ENCODE data around the gene MEFV. TPM values are rescaled to one million over a fixed set of nuclear protein-coding genes. Genes with fewer than 3 reads are reported as not detected.

Gene MEFV
- total and polyA plus RNA-seq, 10 of the 15 experiments (the other 5 are each of a cell fraction or from before 2014, with no cell fraction given), result 0.03 to 0.11 (median 0.09) TPM; not detected in 5

DNA sequence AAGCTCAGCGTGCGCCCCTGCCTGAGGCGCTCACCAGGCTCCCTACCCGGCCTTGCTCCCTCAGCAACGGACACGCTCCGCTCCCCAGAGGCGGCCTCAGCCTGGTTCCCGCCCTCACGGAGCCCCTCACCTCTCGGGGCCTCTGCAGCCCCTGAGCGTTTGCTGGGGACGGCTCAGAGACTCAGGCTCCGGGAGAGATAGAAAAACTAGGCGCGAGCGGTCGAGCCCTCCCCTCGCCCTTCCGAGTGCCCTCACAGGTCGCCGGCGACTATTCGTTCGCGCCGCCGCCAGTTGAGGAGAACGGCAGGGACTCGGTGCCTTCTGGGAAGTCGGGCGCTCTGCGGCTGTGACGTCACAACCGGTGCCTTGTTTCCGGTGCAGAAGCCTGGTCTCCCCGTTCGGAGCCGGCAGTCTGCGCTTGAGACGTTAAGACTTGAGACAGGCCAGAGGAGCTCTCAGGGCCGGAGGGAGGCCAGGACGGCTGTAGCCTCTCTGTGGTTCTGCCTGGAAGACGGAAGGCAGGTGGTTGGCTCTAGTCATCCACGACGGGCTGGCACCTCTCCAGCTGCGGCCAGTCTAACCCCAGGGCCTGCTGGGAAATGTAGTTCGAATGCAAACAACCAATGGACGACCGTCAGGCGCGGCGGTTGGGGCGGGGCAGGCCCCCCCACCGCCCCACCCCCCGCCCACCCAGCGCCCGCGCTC is 21.4 kb downstream of the MEFV start, which contains the start of gene ZNF200 (continued):
- TF ChIP-seq NFYA (IDR thresholded peaks at IDR 0.05; ENCODE audit: borderline replicate concordance, low read depth, low read length), result no peak
- 0 out of 2 replicates have a peak, but pooled peaks have one; percentile 76 for TF ChIP-seq ZNF207 (IDR thresholded peaks at IDR 0.05; ENCODE audit: borderline replicate concordance)
- peak; percentile 80; the same call in 1 of the 2 replicates for TF ChIP-seq PAX5 (IDR thresholded peaks at IDR 0.05; ENCODE audit: borderline replicate concordance, low read depth, low read length)
- TF ChIP-seq CHD1 (IDR thresholded peaks at IDR 0.05; ENCODE audit: low read depth, low read length), result no peak
- TF ChIP-seq ELK1 (IDR thresholded peaks at IDR 0.05; ENCODE audit: low read depth, low read length), result peak; percentile 42; the same call in 1 of the 2 replicates
- no peak for TF ChIP-seq CBX5 (IDR thresholded peaks at IDR 0.05; ENCODE audit: low read depth)
- TF ChIP-seq NR2C2 (IDR thresholded peaks at IDR 0.05; ENCODE audit: borderline replicate concordance, control insufficient read depth, insufficient read length, low read depth), result no peak
- no peak for TF ChIP-seq RAD51 (IDR thresholded peaks at IDR 0.05)
- no peak for TF ChIP-seq EGR1 (IDR thresholded peaks at IDR 0.05; ENCODE audit: borderline replicate concordance in 1 of 2, low read depth in 2 of 2, low read length in 2 of 2)
- no peak for TF ChIP-seq SUPT20H (IDR thresholded peaks at IDR 0.05; ENCODE audit: borderline replicate concordance, control insufficient read depth, low read depth, low read length)

GRCh38 chr16:3234543-3234856 is 21.9 kb downstream of the MEFV start:
- Histone ChIP-seq H3K9me3 (replicated peaks; ENCODE audit: control insufficient read depth, insufficient read depth, low read length) (peaks cover 9% of the 10 kb centered on the region; the same call in 2 of the 3 replicates), H3K27ac (ENCODE audit: control insufficient read depth, insufficient read depth) (peak overlapping the region; percentile 96), H3K79me2 (ENCODE audit: control insufficient read depth, insufficient read depth, low read length) (peaks cover 10% of the 10 kb centered on the region), H3K9ac (ENCODE audit: control insufficient read depth, insufficient read depth, low read length) (peak overlapping the region; percentile 79), H3K36me3 (ENCODE audit: control insufficient read depth in 2 of 2, insufficient read depth in 2 of 2, low read length in 1 of 2) (peaks cover 0 to 7% of the 10 kb centered on the region in 2 experiments; a peak in 2 of 4 replicates), H3K4me1 (ENCODE audit: control insufficient read depth, insufficient read depth, low read length) (no peaks in the 10 kb centered on the region), H3K27me3 (replicated peaks in 1 of 2; ENCODE audit: control insufficient read depth in 2 of 2, insufficient read depth in 2 of 2, low read length in 1 of 2) (no peaks in the 10 kb centered on the region), H4K20me1 (ENCODE audit: control insufficient read depth, insufficient read depth) (no peaks in the 10 kb centered on the region), H3K4me3 (peak overlapping the region; percentile 93), H2AFZ (ENCODE audit: control insufficient read depth, low read depth, low read length) (peak overlapping the region; percentile 100), H3K4me2 (ENCODE audit: control insufficient read depth, insufficient read depth) (peak overlapping the region; percentile 80)
- intact Hi-C loops (cut with micrococcal nuclease; ENCODE audit: unreplicated experiment), result no loop called here
- in situ Hi-C loops (cut with MboI), result no loop called here
- no peak for FAIRE-seq
- BruUV-seq (replicated peaks), result no TSS peak
- POLR2A ChIA-PET, result interaction anchor here (0.9 to 1.1 kb wide), 3 partner anchors 32 to 71 kb away, joined by 3 to 8 read pairs (median 3); partner anchors contain the start of gene ZNF263
- TF ChIP-seq ZBTB4 (CRISPR knock-in tag; IDR thresholded peaks at IDR 0.05), result no peak
- TF ChIP-seq YY1 (IDR thresholded peaks at IDR 0.05; ENCODE audit: low read depth, low read length), result no peak
- no peak for TF ChIP-seq HDAC2 (IDR thresholded peaks at IDR 0.05)
- no peak for TF ChIP-seq ZNF384 (IDR thresholded peaks at IDR 0.05; ENCODE audit: borderline replicate concordance, low read depth, low read length)
- TF ChIP-seq TCF12 (IDR thresholded peaks at IDR 0.05; ENCODE audit: low read depth, low read length), result no peak
- ATAC-seq, result no peak
- no peak for DNase-seq (ENCODE audit: low read depth, low spot score)
- SMC1A ChIA-PET (ENCODE audit: uncharacterized antibody, unreplicated experiment), result interaction anchor here (0.8 to 1.6 kb wide), 2 partner anchors 32 to 48 kb away, joined by 3 to 5 read pairs; partner anchors contain the start of gene ZNF263
- under 1% methylated on average over 13 of the region's 18 CpGs for WGBS (ENCODE audit: insufficient coverage, insufficient replicate concordance, low lambda C conversion rate, missing lambda C conversion rate)
- CTCF ChIA-PET, result interaction anchor here (0.8 to 1.1 kb wide), 2 partner anchors 105 to 223 kb away, joined by 3 to 5 read pairs; no protein-coding TSS in a partner anchor
- RAD21 ChIA-PET (ENCODE audit: unreplicated experiment), result no interaction called here
